AG20443 (cell line): ENCODE measurements around the gene WBP2NL.
"Not testable (repeated sequence)": the region's sequence is repeated elsewhere in the genome, so short reads cannot be mapped to it uniquely, and the experiment has no call there.

Experiments used
- DNase-seq: peaks from one replicate; pipeline ENCODE4 v3.0.0; 2012; ENCODE audit warnings: low spot score, mixed read lengths

Gene WBP2NL

GRCh38 chr22:42033263-42034181, 34.9 kb downstream of the WBP2NL start:
- no peak for DNase-seq

DNA sequence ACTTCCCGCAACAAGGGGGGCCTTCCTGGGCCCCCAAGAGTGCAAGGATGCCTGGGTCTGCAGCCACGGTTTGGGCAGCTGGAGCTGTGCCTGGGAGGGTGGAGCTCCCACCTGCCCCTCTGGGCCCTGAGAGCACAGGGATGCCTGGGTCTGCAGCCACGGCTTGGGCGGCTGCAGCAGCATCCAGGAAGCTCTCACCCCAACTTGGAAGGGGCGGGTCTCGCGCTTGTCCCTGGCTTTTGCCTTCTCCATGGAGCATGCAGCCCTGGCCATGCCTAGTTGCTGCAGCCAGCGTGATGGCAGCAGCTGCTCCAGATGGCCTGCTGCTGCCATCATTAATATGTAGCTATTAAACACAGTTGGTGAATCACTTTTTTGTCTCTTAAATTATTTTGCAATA, 36.7 kb downstream of the WBP2NL start:
- DNase-seq, result no peak

GRCh38 chr22:42039271-42039670, 40.7 kb downstream of the WBP2NL start:
- DNase-seq, result peak; percentile 34

GRCh38 chr22:42041784-42042183, 43.2 kb downstream of the WBP2NL start:
- no peak for DNase-seq

DNA sequence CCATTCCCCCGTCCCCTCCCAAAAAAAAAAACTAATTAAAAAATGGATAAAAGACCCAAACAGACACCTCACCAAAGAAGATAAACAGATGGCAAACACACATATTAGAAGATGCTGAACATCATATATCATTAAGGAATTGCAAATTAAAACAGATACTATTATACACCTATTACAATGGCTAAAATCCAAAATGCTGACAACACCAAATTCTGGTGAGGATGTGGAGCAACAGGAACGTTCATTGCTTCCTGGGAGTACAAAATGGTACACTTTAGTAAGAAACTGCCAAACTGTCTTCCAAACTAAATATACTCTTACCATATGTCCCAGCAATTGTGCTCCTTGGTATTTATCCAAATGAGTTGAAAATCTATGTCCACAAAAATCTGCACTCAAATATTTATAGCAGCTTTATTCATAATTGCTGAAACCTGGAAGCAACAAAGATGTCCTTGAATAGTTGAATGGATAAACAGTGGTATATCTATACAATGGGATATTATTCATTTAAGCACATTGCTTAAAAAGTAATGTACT, 52.1 kb downstream of the WBP2NL start:
- DNase-seq, result no peak

DNA sequence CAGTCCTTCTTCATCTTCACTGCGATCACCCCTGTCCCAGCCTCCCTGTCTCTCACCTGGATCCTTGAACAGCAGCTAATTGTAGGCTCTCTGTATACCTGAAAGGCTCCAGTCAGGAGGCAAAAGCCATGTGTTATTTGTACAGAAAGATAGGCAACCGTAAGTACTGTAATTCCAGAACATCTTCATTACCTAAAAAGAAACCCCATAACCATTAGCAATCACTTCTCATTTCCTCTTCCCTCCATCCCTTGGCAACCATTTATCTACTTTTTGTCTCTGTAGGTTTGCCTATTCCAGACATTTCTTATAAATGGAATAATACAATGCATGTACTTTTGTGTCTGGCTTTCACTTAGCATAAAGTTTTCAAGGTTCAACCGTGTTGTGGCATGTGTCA, 54.2 kb downstream of the WBP2NL start:
- DNase-seq, result no peak

GRCh38 chr22:42056757-42057511, 58.3 kb downstream of the WBP2NL start:
- DNase-seq, result peak; percentile 4

DNA sequence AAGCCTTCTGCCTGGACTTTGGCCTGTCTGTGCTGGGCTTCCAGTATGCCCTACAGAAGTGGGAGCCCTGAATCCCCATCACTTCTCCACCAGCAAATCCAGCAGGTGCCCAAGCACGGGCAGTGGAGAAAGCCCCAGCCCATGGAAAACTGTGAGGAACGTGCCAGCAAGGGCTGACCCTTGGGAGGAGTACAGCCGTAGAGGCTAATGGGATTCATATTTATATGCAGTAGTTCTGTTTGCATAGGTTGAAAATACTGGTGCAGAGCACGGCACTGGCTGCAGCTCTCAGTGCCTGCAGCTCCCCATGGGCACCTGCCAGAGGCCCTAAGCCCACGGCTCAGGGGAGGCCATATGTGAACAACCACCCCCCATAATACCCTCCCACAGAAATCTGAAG, 61.9 kb downstream of the WBP2NL start:
- DNase-seq, result no peak

- no peak for DNase-seq
Observed at GRCh38 chr22:42061041-42061440, 62.5 kb downstream of the WBP2NL start.

DNA sequence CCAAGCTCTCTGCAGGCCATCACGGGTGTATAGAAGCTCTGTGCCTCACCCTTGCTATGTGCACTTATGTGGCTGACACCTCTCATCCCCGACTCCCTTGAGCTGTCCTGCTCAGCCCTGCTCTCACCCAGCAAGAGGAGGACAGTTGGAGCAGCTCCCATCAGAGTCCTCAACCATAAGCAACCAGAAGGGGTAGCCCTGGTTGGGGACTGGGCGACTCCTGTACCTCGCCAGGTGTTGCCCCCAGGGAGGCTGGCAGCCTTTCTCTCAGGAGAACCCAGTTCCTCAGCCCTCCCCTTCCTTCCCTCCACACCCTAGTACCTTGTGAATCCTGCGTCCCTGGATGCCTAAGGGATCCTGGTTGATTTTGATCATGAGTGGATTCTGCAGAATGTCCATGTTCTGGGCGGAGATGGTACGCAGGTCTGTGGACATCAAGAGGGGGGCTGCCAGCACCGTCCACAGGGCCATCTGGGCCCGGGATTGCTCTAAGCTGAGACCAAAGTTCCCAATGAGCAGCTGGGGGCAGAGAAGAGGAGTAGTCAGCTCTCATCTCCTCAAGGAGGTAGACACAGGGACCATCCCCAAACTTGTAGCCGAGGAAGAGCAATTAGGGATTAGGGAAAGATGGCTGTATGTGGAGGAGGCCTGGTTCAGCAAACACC, 64.0 kb downstream of the WBP2NL start:
- peak; percentile 3 for DNase-seq

DNA sequence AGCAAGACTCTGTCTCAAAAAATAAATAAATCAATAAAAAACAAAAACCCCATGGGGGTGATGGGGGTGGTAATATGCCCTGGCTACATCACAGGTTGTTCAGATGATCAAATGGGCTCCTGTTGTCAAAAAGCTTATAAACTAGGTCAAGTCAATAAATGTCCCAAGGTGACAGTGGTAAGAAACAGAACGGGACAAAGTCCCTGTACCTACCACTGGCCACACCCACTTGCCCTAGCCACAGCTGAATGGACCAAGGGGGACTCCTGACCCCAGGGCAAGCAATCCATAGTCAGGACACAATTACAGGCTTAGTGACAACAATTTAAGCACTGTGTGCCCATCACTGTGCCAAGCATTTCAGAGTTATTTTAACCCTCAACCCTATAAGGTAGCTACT, 66.0 kb downstream of the WBP2NL start:
- DNase-seq, result peak; percentile 2

GRCh38 chr22:42065438-42066125, 67.0 kb downstream of the WBP2NL start:
- DNase-seq, result peak; percentile 3

DNA sequence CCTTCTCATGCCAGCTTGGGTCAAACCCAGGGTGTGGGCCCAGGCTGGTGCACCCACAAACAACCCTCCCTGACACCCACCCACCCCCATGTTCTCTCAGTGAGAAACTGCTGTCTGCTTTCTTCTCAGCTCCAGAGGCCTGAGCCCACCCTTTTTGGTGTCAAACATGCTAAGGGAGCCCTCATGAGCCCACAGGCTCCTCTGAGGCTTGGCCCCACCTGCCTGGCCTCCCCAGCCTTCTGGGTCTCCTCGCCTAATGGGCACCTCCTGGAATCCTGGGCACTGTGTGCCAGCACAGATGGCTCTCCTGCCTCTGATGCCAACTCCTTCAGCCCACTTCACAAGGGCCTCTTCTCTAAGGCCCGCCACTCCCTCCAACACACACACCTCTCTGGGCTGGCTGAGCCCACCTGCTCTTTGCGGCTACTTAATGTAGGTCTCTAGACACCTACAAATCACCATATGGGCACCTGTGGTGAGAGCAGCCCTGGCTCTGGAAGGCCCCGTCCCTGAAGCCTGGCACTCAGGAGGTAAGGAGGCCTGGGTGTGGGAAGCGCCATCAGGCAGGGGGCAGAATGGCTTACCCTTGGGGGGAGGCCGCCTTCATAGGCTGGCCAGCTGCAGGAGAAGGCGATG, 67.7 kb downstream of the WBP2NL start:
- no peak for DNase-seq

GRCh38 chr22:42066937-42067336, 68.3 kb downstream of the WBP2NL start:
- DNase-seq, result peak; percentile 1

- DNase-seq, result no peak
Observed at GRCh38 chr22:42067671-42068251, 69.2 kb downstream of the WBP2NL start.

GRCh38 chr22:42068291-42068690, 69.7 kb downstream of the WBP2NL start:
- no peak for DNase-seq

GRCh38 chr22:42069801-42070516, 71.4 kb downstream of the WBP2NL start:
- DNase-seq, result no peak

- DNase-seq, result peak; percentile 96
Observed at GRCh38 chr22:42070517-42071422, 72.2 kb downstream of the WBP2NL start, which contains the start of gene NAGA. NAGA (minus strand) TSS chr22:42070812; CDS start chr22:42070297, 515 bp downstream.

DNA sequence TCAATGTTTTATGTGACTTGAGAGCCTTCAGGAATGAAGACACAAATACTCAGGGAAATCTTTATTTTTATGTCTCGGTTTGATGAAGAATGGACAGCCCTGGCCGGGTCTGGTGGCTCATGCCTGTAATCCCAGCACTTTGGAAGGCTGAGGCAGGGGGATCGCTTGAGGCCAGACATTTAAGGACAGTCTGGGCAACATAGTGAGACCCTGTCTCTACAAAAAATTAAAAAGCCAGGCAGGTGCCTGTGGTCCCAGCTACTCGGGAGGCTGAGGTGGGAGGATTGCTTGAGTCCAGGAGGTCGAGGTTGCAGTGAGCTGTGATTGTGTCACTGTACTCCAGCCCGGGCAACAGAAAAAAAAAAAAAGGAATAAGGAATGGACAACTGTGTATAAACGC, 72.9 kb downstream of the WBP2NL start:
- not testable (repeated sequence) for DNase-seq
